ENCODE results near the gene FOXRED2.

DNA sequence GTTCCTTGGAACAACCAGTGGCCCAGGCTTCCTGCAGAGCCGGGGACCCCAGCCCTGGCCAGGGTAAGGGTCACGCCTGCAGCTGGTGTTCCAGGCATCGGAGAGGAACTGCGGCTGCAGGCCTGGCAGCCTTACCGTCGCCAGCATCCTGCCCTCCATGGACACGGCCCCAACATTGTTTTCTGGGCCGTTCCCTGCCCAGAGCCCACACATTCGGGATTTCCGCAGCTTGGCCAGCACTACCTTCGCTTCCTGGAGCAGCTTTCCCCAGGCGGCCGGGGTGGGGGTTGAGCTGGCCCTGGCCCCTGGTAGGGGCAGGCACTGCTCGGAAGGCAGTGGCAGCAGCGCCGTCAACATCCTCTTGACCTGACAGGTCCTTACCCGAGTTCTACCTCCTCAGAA, 43.1 kb downstream of the FOXRED2 start:
- TF ChIP-seq, protein P1, sequence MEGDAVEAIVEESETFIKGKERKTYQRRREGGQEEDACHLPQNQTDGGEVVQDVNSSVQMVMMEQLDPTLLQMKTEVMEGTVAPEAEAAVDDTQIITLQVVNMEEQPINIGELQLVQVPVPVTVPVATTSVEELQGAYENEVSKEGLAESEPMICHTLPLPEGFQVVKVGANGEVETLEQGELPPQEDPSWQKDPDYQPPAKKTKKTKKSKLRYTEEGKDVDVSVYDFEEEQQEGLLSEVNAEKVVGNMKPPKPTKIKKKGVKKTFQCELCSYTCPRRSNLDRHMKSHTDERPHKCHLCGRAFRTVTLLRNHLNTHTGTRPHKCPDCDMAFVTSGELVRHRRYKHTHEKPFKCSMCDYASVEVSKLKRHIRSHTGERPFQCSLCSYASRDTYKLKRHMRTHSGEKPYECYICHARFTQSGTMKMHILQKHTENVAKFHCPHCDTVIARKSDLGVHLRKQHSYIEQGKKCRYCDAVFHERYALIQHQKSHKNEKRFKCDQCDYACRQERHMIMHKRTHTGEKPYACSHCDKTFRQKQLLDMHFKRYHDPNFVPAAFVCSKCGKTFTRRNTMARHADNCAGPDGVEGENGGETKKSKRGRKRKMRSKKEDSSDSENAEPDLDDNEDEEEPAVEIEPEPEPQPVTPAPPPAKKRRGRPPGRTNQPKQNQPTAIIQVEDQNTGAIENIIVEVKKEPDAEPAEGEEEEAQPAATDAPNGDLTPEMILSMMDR (conservative IDR thresholded peaks at IDR 0.05 in 1 of 2, IDR thresholded peaks at IDR 0.05 in 1 of 2; ENCODE audit: low read depth in 1 of 2, low read length in 2 of 2) = no peak
- TF ChIP-seq EZH2 (IDR thresholded peaks at IDR 0.05; ENCODE audit: low read length, missing control alignments) = no peak
